ENCODE data around the gene PCSK4.
A peak's percentile ranks its signal among the peaks of the same experiment; 100 is the strongest.
"Not testable (repeated sequence)": the region's sequence is repeated elsewhere in the genome, so short reads cannot be mapped to it uniquely, and the experiment has no call there.

Gene PCSK4

GRCh38 chr19:1505991-1506881 lies 16.1 kb upstream of the PCSK4 start:
- FAIRE-seq: no peak
- no peak for DNase-seq (ENCODE audit: insufficient read length, low spot score)

- no peak for DNase-seq (ENCODE audit: insufficient read length, low spot score)
- FAIRE-seq: no peak
These were observed 14.9 kb upstream of the PCSK4 start for GRCh38 chr19:1505012-1505411.

GRCh38 chr19:1503925-1504773 lies 14.0 kb upstream of the PCSK4 start:
- DNase-seq (ENCODE audit: insufficient read length, low spot score) (no peak), FAIRE-seq (no peak)

- FAIRE-seq: no peak
- peak; percentile 70 for DNase-seq (ENCODE audit: insufficient read length, low spot score)
These were observed 13.2 kb upstream of the PCSK4 start for GRCh38 chr19:1503089-1503924.

- FAIRE-seq (no peak), DNase-seq (ENCODE audit: insufficient read length, low spot score) (no peak)
These were observed 12.4 kb upstream of the PCSK4 start for GRCh38 chr19:1502433-1503088.

GRCh38 chr19:1501200-1501595 lies 11.0 kb upstream of the PCSK4 start:
- DNase-seq (ENCODE audit: insufficient read length, low spot score): no peak
- FAIRE-seq: no peak

GRCh38 chr19:1499231-1499630 lies 9.1 kb upstream of the PCSK4 start:
- not testable (repeated sequence) for FAIRE-seq; DNase-seq (ENCODE audit: insufficient read length, low spot score)

GRCh38 chr19:1497578-1498235 lies 7.6 kb upstream of the PCSK4 start:
- FAIRE-seq (no peak), DNase-seq (ENCODE audit: insufficient read length, low spot score) (no peak)

GRCh38 chr19:1496714-1497577 lies 6.8 kb upstream of the PCSK4 start:
- DNase-seq (ENCODE audit: insufficient read length, low spot score) (no peak), FAIRE-seq (no peak)

GRCh38 chr19:1495799-1496713 lies 5.9 kb upstream of the PCSK4 start:
- FAIRE-seq: no peak
- no peak for DNase-seq (ENCODE audit: insufficient read length, low spot score)

GRCh38 chr19:1495051-1495798 lies 5.1 kb upstream of the PCSK4 start:
- DNase-seq (ENCODE audit: insufficient read length, low spot score): no peak
- no peak for FAIRE-seq

GRCh38 chr19:1494115-1494815 lies 4.1 kb upstream of the PCSK4 start:
- FAIRE-seq (no peak), DNase-seq (ENCODE audit: insufficient read length, low spot score) (no peak)

GRCh38 chr19:1492474-1493006 lies 2.4 kb upstream of the PCSK4 start:
- DNase-seq (ENCODE audit: insufficient read length, low spot score) (no peak), FAIRE-seq (no peak)

- FAIRE-seq (no peak), DNase-seq (ENCODE audit: insufficient read length, low spot score) (no peak)
These were observed 1.7 kb upstream of the PCSK4 start for GRCh38 chr19:1491849-1492170.

- DNase-seq (ENCODE audit: insufficient read length, low spot score) (no peak), FAIRE-seq (no peak)
These were observed 1.1 kb upstream of the PCSK4 start, which contains the start of gene REEP6 for GRCh38 chr19:1491114-1491848. TSS of gene REEP6 (plus strand) at chr19:1491181. CDS start at chr19:1491270, 89 bp downstream.

Measured in GM19239 (cell line).